ENCODE results near the gene ARHGAP25.

DNA sequence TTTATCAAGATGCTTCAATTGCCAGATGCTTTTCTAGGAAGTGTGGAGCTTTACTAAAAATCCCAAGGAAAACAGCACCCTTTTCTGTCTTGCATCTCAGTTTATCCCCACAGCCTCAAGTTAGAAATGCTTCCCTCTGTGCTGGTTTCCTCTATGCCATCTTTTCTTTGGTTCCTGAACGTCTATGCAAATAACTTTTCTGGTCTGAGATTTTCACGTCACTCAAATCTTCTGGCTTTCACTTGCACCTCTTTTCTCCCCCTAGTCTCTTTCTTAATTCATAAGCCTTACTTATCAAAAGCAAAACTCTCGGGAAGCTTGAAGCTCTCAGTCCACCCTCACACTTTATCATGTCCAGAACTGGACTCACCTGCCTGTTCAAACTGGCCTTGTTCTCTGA is 33.9 kb downstream of the ARHGAP25 start:
- TF ChIP-seq RFX5 (IDR thresholded peaks at IDR 0.05; ENCODE audit: low read depth, low read length), result no peak
- no peak for TF ChIP-seq CTCF (conservative IDR thresholded peaks at IDR 0.05; ENCODE audit: low read depth, low read length)
- TF ChIP-seq SMC3 (IDR thresholded peaks at IDR 0.05; ENCODE audit: low read depth, low read length), result no peak
- TF ChIP-seq POLR2A (IDR thresholded peaks at IDR 0.05; ENCODE audit: low read depth, low read length), result no peak
- TF ChIP-seq, protein P1, sequence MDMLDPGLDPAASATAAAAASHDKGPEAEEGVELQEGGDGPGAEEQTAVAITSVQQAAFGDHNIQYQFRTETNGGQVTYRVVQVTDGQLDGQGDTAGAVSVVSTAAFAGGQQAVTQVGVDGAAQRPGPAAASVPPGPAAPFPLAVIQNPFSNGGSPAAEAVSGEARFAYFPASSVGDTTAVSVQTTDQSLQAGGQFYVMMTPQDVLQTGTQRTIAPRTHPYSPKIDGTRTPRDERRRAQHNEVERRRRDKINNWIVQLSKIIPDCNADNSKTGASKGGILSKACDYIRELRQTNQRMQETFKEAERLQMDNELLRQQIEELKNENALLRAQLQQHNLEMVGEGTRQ (IDR thresholded peaks at IDR 0.05; ENCODE audit: low read depth, low read length), result no peak
- TF ChIP-seq RAD21 (IDR thresholded peaks at IDR 0.05; ENCODE audit: low read length), result no peak
